PC-3 (cell line): ENCODE results near the gene DKKL1. TPM values are rescaled to one million over a fixed set of nuclear protein-coding genes. Genes with fewer than 3 reads are reported as not detected.

ENCODE experiments used
- ATAC-seq: fragments of 200-7000 bp; cut with Tn5 transposase; 2 replicates; pipeline ENCODE4 v1.9.1; 2020; ENCODE audit warnings: mild to moderate bottlenecking, moderate library complexity
- BruUV-seq: library from RNA; stranded (reverse); fragments of 400-500 nt; replicated peaks from 2 replicates; lab custom pipeline; 2021; lab: Mats Ljungman, UMichigan
- CTCF ChIA-PET: fragments of 300-600 bp; sonication (Branson Sonifier 250); formaldehyde crosslinking; loops from one replicate; lab custom pipeline; 2022; ENCODE audit warnings: antibody characterized with exemption; lab: Charles Lee
- POLR2A ChIA-PET: fragments of 300-600 bp; sonication (Branson Sonifier 250); formaldehyde crosslinking; loops from one replicate; lab custom pipeline; 2022; ENCODE audit warnings: antibody characterized with exemption; ENCODE audit not compliant: unreplicated experiment; lab: Charles Lee
- DNase-seq: peaks from one replicate; pipeline ENCODE4 v3.0.0-alpha.2; 2015
- H2AFZ ChIP-seq: fragments of 300-600 bp; sonication (generic); 2 replicates; pipeline ENCODE4 v1.6.0; 2016; ENCODE audit warnings: antibody characterized with exemption, low read length
- H3F3A ChIP-seq: fragments of 300-600 bp; sonication (generic); one replicate; pipeline ENCODE4 v1.6.0; 2017; ENCODE audit warnings: antibody characterized with exemption, low read length, control low read depth, mild to moderate bottlenecking; ENCODE audit not compliant: unreplicated experiment
- H3K27ac ChIP-seq: fragments of 300-600 bp; sonication (generic); 2 replicates; pipeline ENCODE4 v1.5.1; 2016; ENCODE audit warnings: mild to moderate bottlenecking, low read length
- H3K27me3 ChIP-seq: fragments of 300-600 bp; sonication (generic); 2 replicates; pipeline ENCODE4 v1.6.1; 2016; ENCODE audit warnings: low read length, mixed read lengths
- H3K36me3 ChIP-seq: fragments of 300-600 bp; sonication (generic); 2 replicates; pipeline ENCODE4 v1.6.1; 2016; ENCODE audit warnings: low read depth, mixed run types, low read length, mixed read lengths
- H3K4me1 ChIP-seq: fragments of 300-600 bp; sonication (generic); 2 replicates; pipeline ENCODE4 v1.5.1; 2016; ENCODE audit warnings: low read length; ENCODE audit not compliant: insufficient read depth
- H3K4me2 ChIP-seq: fragments of 300-600 bp; sonication (generic); 2 replicates; pipeline ENCODE4 v1.6.0; 2016; ENCODE audit warnings: low read length
- H3K4me3 ChIP-seq: fragments of 300-600 bp; sonication (generic); 2 replicates; pipeline ENCODE4 v1.5.1; 2016; ENCODE audit warnings: mild to moderate bottlenecking, low read length, mixed read lengths
- H3K79me2 ChIP-seq: fragments of 300-600 bp; sonication (generic); 2 replicates; pipeline ENCODE4 v1.6.1; 2017; ENCODE audit warnings: low read length, mixed read lengths
- H3K9ac ChIP-seq: fragments of 300-600 bp; sonication (generic); 2 replicates; pipeline ENCODE4 v1.6.0; 2016; ENCODE audit warnings: mild to moderate bottlenecking, low read length
- H3K9me2 ChIP-seq: fragments of 300-600 bp; sonication (generic); replicated peaks from 2 replicates; pipeline ENCODE4 v1.6.1; 2016; ENCODE audit warnings: mixed run types, low read length, mixed read lengths
- H3K9me3 ChIP-seq: fragments of 300-600 bp; sonication (generic); 2 replicates; pipeline ENCODE4 v1.6.1; 2016; ENCODE audit warnings: low read length, mixed read lengths
- H4K20me1 ChIP-seq: fragments of 300-600 bp; sonication (generic); 2 replicates; pipeline ENCODE4 v1.6.1; 2016; ENCODE audit warnings: low read length, mixed read lengths
- EZH2 ChIP-seq: fragments of 300-600 bp; sonication (generic); IDR thresholded peaks from one replicate; pipeline ENCODE4 v1.6.1; 2017; ENCODE audit warnings: antibody characterized with exemption, mild to moderate bottlenecking, low read length; ENCODE audit not compliant: unreplicated experiment
- EZH2phosphoT487 ChIP-seq: fragments of 300-600 bp; sonication (generic); IDR thresholded peaks from 2 replicates; pipeline ENCODE4 v1.6.1; 2018; ENCODE audit warnings: mild to moderate bottlenecking, antibody characterized with exemption, low read length, borderline replicate concordance
- intact Hi-C: fragments of 100-400 bp; cut with micrococcal nuclease; formaldehyde crosslinking; loops from 2 replicates; pipeline ENCODE4 v1.9.0; 2023
- total RNA-seq: library from RNA; depleted of rRNA; stranded (reverse); fragments of >200 nt; gene quantifications from 2 replicates; pipeline ENCODE4 v1.2.3, GENCODE V29; 2014
- TF ChIP-seq, protein P1 (sequence below): fragments of 300-600 bp; sonication (generic); conservative IDR thresholded peaks from 2 replicates; pipeline ENCODE4 v1.5.1; 2017; ENCODE audit warnings: antibody characterized with exemption, low read depth, mild to moderate bottlenecking, low read length

DKKL1 gene
- total RNA-seq, 1 experiment from 2014 or later = 2.4 TPM

DNA sequence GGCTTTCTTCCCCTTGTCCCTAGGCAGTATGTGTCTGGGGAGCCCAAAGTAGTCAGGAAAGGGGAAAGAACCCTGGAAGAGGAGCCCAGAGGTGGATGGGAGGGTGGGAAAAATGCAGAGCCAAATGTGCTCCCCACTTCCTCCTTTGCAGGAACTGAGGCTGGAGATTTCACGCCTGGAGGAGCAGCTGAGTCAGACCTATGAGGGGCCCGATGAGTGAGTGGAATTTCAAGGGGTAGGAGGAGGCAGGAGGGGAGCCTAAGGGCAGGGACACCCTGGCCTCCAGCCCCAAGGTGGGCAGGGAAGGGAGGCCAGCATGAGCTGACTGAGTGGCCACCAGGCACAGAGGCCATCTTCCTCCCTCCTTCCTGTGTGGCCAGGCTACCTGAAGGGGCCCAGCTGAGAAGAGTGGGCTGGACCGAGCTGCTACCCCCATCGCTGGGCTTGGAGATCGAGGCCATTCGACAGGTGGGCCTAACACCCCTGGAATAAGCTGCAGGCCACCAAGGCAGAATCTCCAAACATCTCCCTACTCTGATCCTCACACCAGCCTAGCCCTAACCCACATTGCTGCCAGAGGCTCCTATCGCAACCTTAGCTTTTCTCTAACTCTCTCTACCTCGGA, 45.3 kb downstream of the DKKL1 start:
- no peak for DNase-seq
- POLR2A ChIA-PET = no interaction called here
- no peak for ATAC-seq
- TF ChIP-seq EZH2 (no peak), EZH2phosphoT487 (no peak)
- TF ChIP-seq, protein P1, sequence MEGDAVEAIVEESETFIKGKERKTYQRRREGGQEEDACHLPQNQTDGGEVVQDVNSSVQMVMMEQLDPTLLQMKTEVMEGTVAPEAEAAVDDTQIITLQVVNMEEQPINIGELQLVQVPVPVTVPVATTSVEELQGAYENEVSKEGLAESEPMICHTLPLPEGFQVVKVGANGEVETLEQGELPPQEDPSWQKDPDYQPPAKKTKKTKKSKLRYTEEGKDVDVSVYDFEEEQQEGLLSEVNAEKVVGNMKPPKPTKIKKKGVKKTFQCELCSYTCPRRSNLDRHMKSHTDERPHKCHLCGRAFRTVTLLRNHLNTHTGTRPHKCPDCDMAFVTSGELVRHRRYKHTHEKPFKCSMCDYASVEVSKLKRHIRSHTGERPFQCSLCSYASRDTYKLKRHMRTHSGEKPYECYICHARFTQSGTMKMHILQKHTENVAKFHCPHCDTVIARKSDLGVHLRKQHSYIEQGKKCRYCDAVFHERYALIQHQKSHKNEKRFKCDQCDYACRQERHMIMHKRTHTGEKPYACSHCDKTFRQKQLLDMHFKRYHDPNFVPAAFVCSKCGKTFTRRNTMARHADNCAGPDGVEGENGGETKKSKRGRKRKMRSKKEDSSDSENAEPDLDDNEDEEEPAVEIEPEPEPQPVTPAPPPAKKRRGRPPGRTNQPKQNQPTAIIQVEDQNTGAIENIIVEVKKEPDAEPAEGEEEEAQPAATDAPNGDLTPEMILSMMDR = no peak
- CTCF ChIA-PET = no interaction called here
- H3K9ac ChIP-seq = no peak overlapping the region
- H3K4me1 ChIP-seq = peaks cover 6% of the 10 kb centered on the region
- no peak overlapping the region for H2AFZ ChIP-seq
- no peaks in the 10 kb centered on the region for H3F3A ChIP-seq
- no peaks in the 10 kb centered on the region for H3K9me3 ChIP-seq
- no peaks in the 10 kb centered on the region for H3K9me2 ChIP-seq
- H3K27me3 ChIP-seq = no peaks in the 10 kb centered on the region
- no peaks in the 10 kb centered on the region for H3K79me2 ChIP-seq
- H3K4me3 ChIP-seq = no peak overlapping the region
- intact Hi-C loops = no loop called here
- H3K4me2 ChIP-seq = no peak overlapping the region
- no peaks in the 10 kb centered on the region for H4K20me1 ChIP-seq
- no TSS peak for BruUV-seq
- H3K27ac ChIP-seq = no peak overlapping the region
- no peaks in the 10 kb centered on the region for H3K36me3 ChIP-seq

- TF ChIP-seq EZH2phosphoT487 (no peak), EZH2 (no peak)
- TF ChIP-seq, protein P1 = no peak
- Histone ChIP-seq H3K79me2 (no peaks in the 10 kb centered on the region), H3K4me3 (no peak overlapping the region), H3K27ac (no peak overlapping the region), H2AFZ (no peak overlapping the region), H3K4me1 (no peaks in the 10 kb centered on the region), H3K36me3 (no peaks in the 10 kb centered on the region), H3F3A (no peaks in the 10 kb centered on the region), H3K9me3 (no peaks in the 10 kb centered on the region), H3K9me2 (no peaks in the 10 kb centered on the region), H4K20me1 (no peaks in the 10 kb centered on the region), H3K27me3 (no peaks in the 10 kb centered on the region), H3K4me2 (no peak overlapping the region), H3K9ac (no peak overlapping the region)
- ChIA-PET CTCF (interaction anchor here (0.6 kb wide), 1 partner anchor 251 kb away, joined by 3 read pairs; no protein-coding TSS in a partner anchor), POLR2A (no interaction called here)
- ATAC-seq (no peak), DNase-seq (no peak)
- BruUV-seq = no TSS peak
- intact Hi-C loops = no loop called here
Measured at GRCh38 chr19:49409441-49410029, 45.9 kb downstream of the DKKL1 start.
